Measurements from ENCODE around the gene LHPP. TPM values are rescaled to one million over a fixed set of nuclear protein-coding genes. Genes with fewer than 3 reads are reported as not detected.
A peak's percentile ranks its signal among the peaks of the same experiment; 100 is the strongest.

LHPP gene
- total and polyA plus RNA-seq, 10 of the 15 experiments (the other 5 are each of a cell fraction or from before 2014, with no cell fraction given): 0.79 to 9.8 (median 6.7) TPM

- in situ Hi-C loops (cut with MboI) (no loop called here), intact Hi-C loops (cut with micrococcal nuclease; ENCODE audit: unreplicated experiment) (no loop called here)
- Histone ChIP-seq H3K4me1 (ENCODE audit: control insufficient read depth, insufficient read depth, low read length) (peaks cover 53% of the 10 kb centered on the region), H3K4me3 (no peak overlapping the region), H2AFZ (ENCODE audit: control insufficient read depth, low read depth, low read length) (no peak overlapping the region), H3K9me3 (replicated peaks; ENCODE audit: control insufficient read depth, insufficient read depth, low read length) (no peaks in the 10 kb centered on the region), H3K27ac (ENCODE audit: control insufficient read depth, insufficient read depth) (no peak overlapping the region; the same call in 1 of the 2 replicates), H3K9ac (ENCODE audit: control insufficient read depth, insufficient read depth, low read length) (no peak overlapping the region), H4K20me1 (ENCODE audit: control insufficient read depth, insufficient read depth) (no peaks in the 10 kb centered on the region; the same call in 1 of the 2 replicates), H3K36me3 (ENCODE audit: control insufficient read depth in 2 of 2, insufficient read depth in 2 of 2, low read length in 1 of 2) (peaks cover 5 to 6% of the 10 kb centered on the region in 2 experiments; a peak in 3 of 4 replicates), H3K27me3 (replicated peaks in 1 of 2; ENCODE audit: control insufficient read depth in 2 of 2, insufficient read depth in 2 of 2, low read length in 1 of 2) (no peaks in the 10 kb centered on the region), H3K79me2 (ENCODE audit: control insufficient read depth, insufficient read depth, low read length) (peaks cover 16% of the 10 kb centered on the region), H3K4me2 (ENCODE audit: control insufficient read depth, insufficient read depth) (peak overlapping the region; percentile 53)
- BruUV-seq (replicated peaks): no TSS peak
- ATAC-seq (no peak), DNase-seq (ENCODE audit: low read depth, low spot score) (no peak), FAIRE-seq (no peak)
- TF ChIP-seq REST (IDR thresholded peaks at IDR 0.05; ENCODE audit: low read depth, low read length) (no peak), NR2C1 (IDR thresholded peaks at IDR 0.05) (no peak), POLR2AphosphoS2 (IDR thresholded peaks at IDR 0.05; ENCODE audit: low read depth, low read length) (no peak), POU2F2 (IDR thresholded peaks at IDR 0.05; ENCODE audit: borderline replicate concordance, low read depth, low read length) (no peak), DPF2 (IDR thresholded peaks at IDR 0.05) (no peak), CREB1 (IDR thresholded peaks at IDR 0.05; ENCODE audit: low read depth) (no peak)
- WGBS (ENCODE audit: insufficient coverage, insufficient replicate concordance, low lambda C conversion rate, missing lambda C conversion rate): 90% methylated on average over 12 of the region's 12 CpGs
- ChIA-PET RAD21 (ENCODE audit: unreplicated experiment) (interaction anchor here (3.5 to 6.0 kb wide), 3 partner anchors 46 to 91 kb away, joined by 20 to 61 read pairs (median 29); no protein-coding TSS in a partner anchor), SMC1A (ENCODE audit: uncharacterized antibody, unreplicated experiment) (interaction anchor here (0.9 to 8.4 kb wide), 7 partner anchors 9 to 100 kb away, joined by 3 to 81 read pairs (median 3); no protein-coding TSS in a partner anchor), POLR2A (no interaction called here), CTCF (interaction anchor here (1.6 to 7.3 kb wide), 3 partner anchors 68 to 91 kb away, joined by 7 to 73 read pairs (median 13); no protein-coding TSS in a partner anchor)
Measured at GRCh38 chr10:124650263-124650662, 188.6 kb downstream of the LHPP start.
